Measurements from ENCODE around the gene AP3D1. TPM values are rescaled to one million over a fixed set of nuclear protein-coding genes. Genes with fewer than 3 reads are reported as not detected.
A peak's percentile ranks its signal among the peaks of the same experiment; 100 is the strongest.

AP3D1 gene
- total and polyA plus RNA-seq, 9 of the 15 experiments (the other 6 are each of a cell fraction or from before 2014, with no cell fraction given), result 1.2 to 86.1 (median 35.9) TPM

- TF ChIP-seq, protein P1, sequence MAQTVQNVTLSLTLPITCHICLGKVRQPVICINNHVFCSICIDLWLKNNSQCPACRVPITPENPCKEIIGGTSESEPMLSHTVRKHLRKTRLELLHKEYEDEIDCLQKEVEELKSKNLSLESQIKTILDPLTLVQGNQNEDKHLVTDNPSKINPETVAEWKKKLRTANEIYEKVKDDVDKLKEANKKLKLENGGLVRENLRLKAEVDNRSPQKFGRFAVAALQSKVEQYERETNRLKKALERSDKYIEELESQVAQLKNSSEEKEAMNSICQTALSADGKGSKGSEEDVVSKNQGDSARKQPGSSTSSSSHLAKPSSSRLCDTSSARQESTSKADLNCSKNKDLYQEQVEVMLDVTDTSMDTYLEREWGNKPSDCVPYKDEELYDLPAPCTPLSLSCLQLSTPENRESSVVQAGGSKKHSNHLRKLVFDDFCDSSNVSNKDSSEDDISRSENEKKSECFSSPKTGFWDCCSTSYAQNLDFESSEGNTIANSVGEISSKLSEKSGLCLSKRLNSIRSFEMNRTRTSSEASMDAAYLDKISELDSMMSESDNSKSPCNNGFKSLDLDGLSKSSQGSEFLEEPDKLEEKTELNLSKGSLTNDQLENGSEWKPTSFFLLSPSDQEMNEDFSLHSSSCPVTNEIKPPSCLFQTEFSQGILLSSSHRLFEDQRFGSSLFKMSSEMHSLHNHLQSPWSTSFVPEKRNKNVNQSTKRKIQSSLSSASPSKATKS (CRISPR knock-in tag; IDR thresholded peaks at IDR 0.05), result no peak; the same call in 1 of the 2 replicates
- TF ChIP-seq ZNF780A (CRISPR knock-in tag; IDR thresholded peaks at IDR 0.05) (no peak), ZFX (CRISPR knock-in tag; IDR thresholded peaks at IDR 0.05) (peak; percentile 90), ZBTB34 (CRISPR knock-in tag; IDR thresholded peaks at IDR 0.05) (no peak), XRCC5 (IDR thresholded peaks at IDR 0.05; ENCODE audit: low read depth, low read length) (0 out of 2 replicates have a peak, but pooled peaks have one; percentile 13), ZFPM2 (CRISPR knock-in tag; IDR thresholded peaks at IDR 0.05) (peak; percentile 38; the same call in 1 of the 2 replicates), NFE2L1 (tag; IDR thresholded peaks at IDR 0.05; ENCODE audit: borderline replicate concordance, low read depth) (no peak), TRIM28 (IDR thresholded peaks at IDR 0.05) (no peak), ERF (CRISPR knock-in tag; IDR thresholded peaks at IDR 0.05) (peak; percentile 66), RBBP5 (IDR thresholded peaks at IDR 0.05; ENCODE audit: borderline replicate concordance, insufficient read depth, low read length, poor library complexity, severe bottlenecking) (no peak), RBM22 (IDR thresholded peaks at IDR 0.05; ENCODE audit: low read depth, low read length, poor library complexity, severe bottlenecking) (no peak), PHF21A (IDR thresholded peaks at IDR 0.05; ENCODE audit: borderline replicate concordance, low read depth) (0 out of 2 replicates have a peak, but pooled peaks have one; percentile 15), CEBPB (tag; IDR thresholded peaks at IDR 0.05) (no peak)
- TF ChIP-seq, protein P2, sequence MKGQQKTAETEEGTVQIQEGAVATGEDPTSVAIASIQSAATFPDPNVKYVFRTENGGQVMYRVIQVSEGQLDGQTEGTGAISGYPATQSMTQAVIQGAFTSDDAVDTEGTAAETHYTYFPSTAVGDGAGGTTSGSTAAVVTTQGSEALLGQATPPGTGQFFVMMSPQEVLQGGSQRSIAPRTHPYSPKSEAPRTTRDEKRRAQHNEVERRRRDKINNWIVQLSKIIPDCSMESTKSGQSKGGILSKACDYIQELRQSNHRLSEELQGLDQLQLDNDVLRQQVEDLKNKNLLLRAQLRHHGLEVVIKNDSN (CRISPR knock-in tag; IDR thresholded peaks at IDR 0.05), result no peak
- TF ChIP-seq, protein P3, sequence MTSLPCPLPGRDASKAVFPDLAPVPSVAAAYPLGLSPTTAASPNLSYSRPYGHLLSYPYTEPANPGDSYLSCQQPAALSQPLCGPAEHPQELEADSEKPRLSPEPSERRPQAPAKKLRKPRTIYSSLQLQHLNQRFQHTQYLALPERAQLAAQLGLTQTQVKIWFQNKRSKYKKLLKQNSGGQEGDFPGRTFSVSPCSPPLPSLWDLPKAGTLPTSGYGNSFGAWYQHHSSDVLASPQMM (CRISPR knock-in tag; IDR thresholded peaks at IDR 0.05), result no peak
- TF ChIP-seq, protein P4, sequence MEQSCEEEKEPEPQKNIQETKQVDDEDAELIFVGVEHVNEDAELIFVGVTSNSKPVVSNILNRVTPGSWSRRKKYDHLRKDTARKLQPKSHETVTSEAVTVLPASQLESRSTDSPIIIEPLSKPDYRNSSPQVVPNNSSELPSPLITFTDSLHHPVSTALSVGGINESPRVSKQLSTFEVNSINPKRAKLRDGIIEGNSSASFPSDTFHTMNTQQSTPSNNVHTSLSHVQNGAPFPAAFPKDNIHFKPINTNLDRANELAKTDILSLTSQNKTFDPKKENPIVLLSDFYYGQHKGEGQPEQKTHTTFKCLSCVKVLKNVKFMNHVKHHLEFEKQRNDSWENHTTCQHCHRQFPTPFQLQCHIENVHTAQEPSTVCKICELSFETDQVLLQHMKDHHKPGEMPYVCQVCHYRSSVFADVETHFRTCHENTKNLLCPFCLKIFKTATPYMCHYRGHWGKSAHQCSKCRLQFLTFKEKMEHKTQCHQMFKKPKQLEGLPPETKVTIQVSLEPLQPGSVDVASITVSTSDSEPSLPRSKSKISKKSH (CRISPR knock-in tag; IDR thresholded peaks at IDR 0.05), result no peak
- TF ChIP-seq, protein P5, sequence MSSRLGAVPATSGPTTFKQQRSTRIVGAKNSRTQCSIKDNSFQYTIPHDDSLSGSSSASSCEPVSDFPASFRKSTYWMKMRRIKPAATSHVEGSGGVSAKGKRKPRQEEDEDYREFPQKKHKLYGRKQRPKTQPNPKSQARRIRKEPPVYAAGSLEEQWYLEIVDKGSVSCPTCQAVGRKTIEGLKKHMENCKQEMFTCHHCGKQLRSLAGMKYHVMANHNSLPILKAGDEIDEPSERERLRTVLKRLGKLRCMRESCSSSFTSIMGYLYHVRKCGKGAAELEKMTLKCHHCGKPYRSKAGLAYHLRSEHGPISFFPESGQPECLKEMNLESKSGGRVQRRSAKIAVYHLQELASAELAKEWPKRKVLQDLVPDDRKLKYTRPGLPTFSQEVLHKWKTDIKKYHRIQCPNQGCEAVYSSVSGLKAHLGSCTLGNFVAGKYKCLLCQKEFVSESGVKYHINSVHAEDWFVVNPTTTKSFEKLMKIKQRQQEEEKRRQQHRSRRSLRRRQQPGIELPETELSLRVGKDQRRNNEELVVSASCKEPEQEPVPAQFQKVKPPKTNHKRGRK (tag; IDR thresholded peaks at IDR 0.05), result no peak
Observed at GRCh38 chr19:2050991-2051772, 100.2 kb downstream of the AP3D1 start, which contains the start of gene MKNK2 (continued).
